ENCODE data around the gene ADAM20. TPM values are rescaled to one million over a fixed set of nuclear protein-coding genes. Genes with fewer than 3 reads are reported as not detected.

The ADAM20 gene
- total and polyA plus RNA-seq, 2 experiments from 2014 or later: 0.74 TPM; not detected in 1

DNA sequence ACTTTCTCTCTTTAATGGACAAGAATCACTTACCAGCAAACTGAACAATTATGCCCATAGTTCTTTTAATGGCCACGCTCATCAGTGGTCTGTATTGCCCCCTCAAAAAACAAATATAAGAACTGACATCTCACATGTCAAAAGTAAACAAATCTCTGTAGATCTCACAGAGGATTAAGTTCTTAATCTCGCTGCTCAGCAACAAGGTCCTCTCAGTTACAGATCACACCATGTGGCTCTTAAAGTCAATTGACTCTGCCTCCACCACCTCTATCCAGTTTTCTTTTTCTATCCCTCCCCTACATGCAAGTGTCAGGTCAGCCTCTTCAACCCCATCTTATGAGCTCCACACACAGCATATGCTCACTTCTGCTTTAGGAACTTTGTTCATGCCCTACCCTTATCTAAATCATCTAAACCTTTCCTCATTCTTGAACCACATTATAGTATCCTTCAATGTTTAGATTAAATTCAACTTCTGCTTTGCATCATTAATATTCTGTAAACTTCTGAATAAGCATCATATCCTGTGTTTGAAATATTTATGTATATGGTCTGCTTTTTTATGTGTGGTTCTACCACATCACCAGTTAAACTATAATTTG is 7.2 kb downstream of the ADAM20 start:
- Histone ChIP-seq H3K27me3 (no peaks in the 10 kb centered on the region), H3K4me1 (ENCODE audit: low read depth) (no peaks in the 10 kb centered on the region), H3K27ac (no peak overlapping the region), H3K4me3 (no peak overlapping the region), H3K9me3 (ENCODE audit: low read depth) (no peaks in the 10 kb centered on the region), H3K36me3 (no peaks in the 10 kb centered on the region)
- TF ChIP-seq CTCF (IDR thresholded peaks at IDR 0.05; ENCODE audit: low read depth, low read length): no peak
- DNase-seq (ENCODE audit: low read depth in 1 of 2, low spot score in 1 of 2): no peak

DNA sequence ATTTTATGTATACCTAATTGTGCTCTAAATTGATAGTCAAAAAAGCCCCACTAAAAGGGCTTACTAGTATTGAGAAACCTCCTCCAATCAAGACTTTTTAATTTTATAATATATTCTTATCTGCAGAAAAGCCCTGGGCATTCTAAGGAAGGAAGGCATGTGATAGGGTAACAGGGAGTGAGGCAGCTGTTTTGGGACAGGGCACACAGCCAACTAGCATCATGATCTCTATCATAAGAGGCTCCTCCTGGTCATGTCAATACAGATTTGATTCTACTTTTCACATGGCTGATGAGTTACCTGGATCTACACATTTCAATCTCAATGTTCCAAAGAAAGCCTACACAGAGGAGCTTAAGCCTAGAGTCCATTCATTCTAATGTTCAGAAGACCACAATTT is 9.1 kb downstream of the ADAM20 start:
- no peak for DNase-seq (ENCODE audit: low read depth in 1 of 2, low spot score in 1 of 2)
- Histone ChIP-seq H3K27me3 (no peaks in the 10 kb centered on the region), H3K4me1 (ENCODE audit: low read depth) (no peaks in the 10 kb centered on the region), H3K27ac (no peak overlapping the region), H3K9me3 (ENCODE audit: low read depth) (no peaks in the 10 kb centered on the region), H3K36me3 (no peaks in the 10 kb centered on the region), H3K4me3 (no peak overlapping the region)
- TF ChIP-seq CTCF (IDR thresholded peaks at IDR 0.05; ENCODE audit: low read depth, low read length): no peak

GRCh38 chr14:70515811-70516210 is 19.0 kb downstream of the ADAM20 start:
- DNase-seq (ENCODE audit: low read depth in 1 of 2, low spot score in 1 of 2): no peak
- Histone ChIP-seq H3K27me3 (no peaks in the 10 kb centered on the region), H3K27ac (no peak overlapping the region), H3K4me1 (ENCODE audit: low read depth) (no peaks in the 10 kb centered on the region), H3K4me3 (no peak overlapping the region), H3K36me3 (no peaks in the 10 kb centered on the region), H3K9me3 (ENCODE audit: low read depth) (no peaks in the 10 kb centered on the region)
- no peak for TF ChIP-seq CTCF (IDR thresholded peaks at IDR 0.05; ENCODE audit: low read depth, low read length)

GRCh38 chr14:70514168-70515069 is 20.4 kb downstream of the ADAM20 start:
- TF ChIP-seq CTCF (IDR thresholded peaks at IDR 0.05; ENCODE audit: low read depth, low read length): no peak
- no peak for DNase-seq (ENCODE audit: low read depth in 1 of 2, low spot score in 1 of 2)
- no peaks in the 10 kb centered on the region for H3K9me3 ChIP-seq (ENCODE audit: low read depth)
- H3K27ac ChIP-seq: no peak overlapping the region
- no peak overlapping the region for H3K4me3 ChIP-seq
- no peaks in the 10 kb centered on the region for H3K4me1 ChIP-seq (ENCODE audit: low read depth)
- H3K36me3 ChIP-seq: no peaks in the 10 kb centered on the region
- no peaks in the 10 kb centered on the region for H3K27me3 ChIP-seq

DNA sequence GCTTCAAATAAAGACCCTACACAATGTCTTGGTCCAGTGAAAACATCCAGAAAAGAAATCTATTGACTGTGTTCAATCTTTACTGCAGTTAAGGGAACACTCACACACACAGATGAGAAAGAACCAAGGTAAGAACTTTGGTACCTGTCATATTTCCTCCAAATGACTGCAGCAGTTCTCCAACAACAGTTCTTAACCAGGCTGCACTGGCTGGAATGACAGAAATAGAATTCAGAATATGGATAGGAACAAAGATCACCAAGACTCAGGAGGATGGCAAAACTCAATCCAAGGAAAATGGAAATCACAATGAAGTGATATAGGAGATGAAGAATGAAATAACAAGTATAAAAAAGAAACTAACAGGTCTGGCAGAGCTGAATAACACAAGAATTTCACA is 36.6 kb downstream of the ADAM20 start:
- no peak for TF ChIP-seq CTCF (IDR thresholded peaks at IDR 0.05; ENCODE audit: low read depth, low read length)
- no peaks in the 10 kb centered on the region for H3K36me3 ChIP-seq
- no peaks in the 10 kb centered on the region for H3K27me3 ChIP-seq
- no peaks in the 10 kb centered on the region for H3K9me3 ChIP-seq (ENCODE audit: low read depth)
- no peak for DNase-seq (ENCODE audit: low read depth in 1 of 2, low spot score in 1 of 2)
- no peak overlapping the region for H3K4me3 ChIP-seq
- no peaks in the 10 kb centered on the region for H3K4me1 ChIP-seq (ENCODE audit: low read depth)
- H3K27ac ChIP-seq: no peak overlapping the region
